SK-N-MC (cell line): Measurements from ENCODE around the gene AFF1.

Experiments used
- EZH2 ChIP-seq: fragments of 200-600 bp; sonication (generic); IDR thresholded peaks from one replicate; pipeline ENCODE4 v1.6.1; 2017; ENCODE audit warnings: antibody characterized with exemption
- FOXP2 ChIP-seq: optimal IDR thresholded peaks from 2 replicates; pipeline ENCODE3; 2011; ENCODE audit warnings: mild to moderate bottlenecking, moderate library complexity; ENCODE audit not compliant: insufficient read depth; ENCODE audit errors: extremely low read length, control extremely low read depth
- POLR2AphosphoS5 ChIP-seq: IDR thresholded peaks from 2 replicates; pipeline ENCODE4 v1.6.1; 2012; ENCODE audit warnings: mild to moderate bottlenecking, low read depth, low read length, borderline replicate concordance

GRCh38 chr4:87079967-87080366 lies 145.2 kb downstream of the AFF1 start:
- no peak for TF ChIP-seq EZH2
- no peak for TF ChIP-seq POLR2AphosphoS5
- no peak for TF ChIP-seq FOXP2
